Vagina (tissue), 2 donors: ENCODE results near the gene CRACR2B.

Experiments
- CTCF ChIP-seq, 3 experiments: fragments of 450-650 bp in 2 of 3; fragments of 200-600 bp in 1 of 3; sonication (generic) in 1 of 3; IDR thresholded peaks; one replicate each; pipeline ENCODE4 v1.5.1; 2017 to 2019; ENCODE audit warnings: antibody characterized with exemption in 3 of 3, mild to moderate bottlenecking in 2 of 3, moderate library complexity in 2 of 3
- POLR2AphosphoS5 ChIP-seq, 2 donors: sonication (generic); formaldehyde crosslinking; IDR thresholded peaks; one replicate each; pipeline ENCODE4 v1.9.0; 2017; ENCODE audit warnings: antibody characterized with exemption in 2 of 2, mild to moderate bottlenecking in 2 of 2, low read depth in 1 of 2; ENCODE audit not compliant: insufficient read depth in 1 of 2

- TF ChIP-seq CTCF (IDR thresholded peaks at IDR 0.05): no peak
- TF ChIP-seq POLR2AphosphoS5 (IDR thresholded peaks at IDR 0.05; ENCODE audit: insufficient read depth in 1 of 2, low read depth in 1 of 2): no peak
These were observed 8.6 kb downstream of the CRACR2B start for GRCh38 chr11:836274-836673.
